Measurements from ENCODE around the gene PISD. TPM values are rescaled to one million over a fixed set of nuclear protein-coding genes. Genes with fewer than 3 reads are reported as not detected.

Gene PISD
- total RNA-seq, 1 donor = 37.3 TPM

DNA sequence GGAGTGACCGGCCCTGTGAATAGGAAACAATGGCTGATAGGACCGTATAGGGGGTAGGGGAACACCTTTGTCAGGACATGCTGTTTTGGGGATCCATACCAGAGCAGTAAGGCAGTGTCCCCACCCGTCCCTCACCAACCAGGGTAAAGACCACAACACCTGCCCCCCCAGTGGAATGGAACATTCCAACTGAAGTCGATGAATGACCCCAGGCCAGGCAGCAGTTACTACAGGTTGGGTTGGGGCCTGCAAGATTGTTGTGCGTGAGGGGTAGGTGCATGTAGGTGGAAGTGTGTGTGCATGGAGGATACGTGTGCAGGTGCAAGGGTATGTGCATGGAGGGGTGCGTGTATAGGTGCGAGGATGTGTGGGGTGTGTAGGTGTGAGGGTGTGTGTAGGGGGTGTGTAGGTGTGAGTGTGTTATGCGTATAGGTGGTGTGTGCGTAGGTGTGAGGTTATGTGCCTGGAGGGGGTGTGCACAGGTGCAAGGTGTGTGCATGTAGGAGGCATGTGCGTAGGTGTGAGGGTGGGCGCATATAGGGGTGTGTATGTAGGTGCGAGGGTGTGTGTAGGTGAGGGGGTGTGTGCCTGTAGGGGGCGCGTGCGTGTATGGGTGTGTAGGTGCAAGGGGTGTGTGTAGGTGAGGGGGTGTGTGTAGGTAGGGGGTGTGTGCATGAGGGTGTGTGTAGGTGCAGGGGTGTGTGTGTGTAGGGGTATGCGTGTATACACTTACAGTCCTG, 32.9 kb downstream of the PISD start:
- H3K27me3 ChIP-seq (ENCODE audit: insufficient read depth, low read length) = no peaks in the 10 kb centered on the region
- H4K20me1 ChIP-seq (ENCODE audit: insufficient read depth, low read length) = peaks cover 57% of the 10 kb centered on the region
- peak overlapping the region; percentile 90 for H3K4me3 ChIP-seq (ENCODE audit: insufficient read depth, low read length)
- H3K9me3 ChIP-seq (ENCODE audit: low read depth, low read length) = no peaks in the 10 kb centered on the region
- H3K27ac ChIP-seq (ENCODE audit: low read depth, low read length) = no peak overlapping the region
- DNase-seq (ENCODE audit: insufficient read length, low spot score, missing footprints) = peak; percentile 69
- peaks cover 20% of the 10 kb centered on the region for H3K4me1 ChIP-seq (ENCODE audit: insufficient read depth, low read length)
- H3K79me2 ChIP-seq (ENCODE audit: insufficient read depth, low read length) = peaks cover 97% of the 10 kb centered on the region
- peaks cover 11% of the 10 kb centered on the region for H3K36me3 ChIP-seq (ENCODE audit: insufficient read depth, low read length)
- no peak overlapping the region for H2AFZ ChIP-seq (ENCODE audit: low read length)
- no peak for TF ChIP-seq CTCF (IDR thresholded peaks at IDR 0.05; ENCODE audit: extremely low read depth, low read depth, low read length)
- peak overlapping the region; percentile 88 for H3K4me2 ChIP-seq (ENCODE audit: insufficient read depth, low read length)

GRCh38 chr22:31628362-31628761, 33.7 kb downstream of the PISD start:
- Histone ChIP-seq H3K27me3 (ENCODE audit: insufficient read depth, low read length) (no peaks in the 10 kb centered on the region), H3K79me2 (ENCODE audit: insufficient read depth, low read length) (peaks cover 98% of the 10 kb centered on the region), H3K27ac (ENCODE audit: low read depth, low read length) (no peak overlapping the region), H3K4me1 (ENCODE audit: insufficient read depth, low read length) (peaks cover 20% of the 10 kb centered on the region), H2AFZ (ENCODE audit: low read length) (no peak overlapping the region), H3K4me3 (ENCODE audit: insufficient read depth, low read length) (no peak overlapping the region), H4K20me1 (ENCODE audit: insufficient read depth, low read length) (peaks cover 58% of the 10 kb centered on the region), H3K9me3 (ENCODE audit: low read depth, low read length) (no peaks in the 10 kb centered on the region), H3K4me2 (ENCODE audit: insufficient read depth, low read length) (no peak overlapping the region), H3K36me3 (ENCODE audit: insufficient read depth, low read length) (peaks cover 11% of the 10 kb centered on the region)
- DNase-seq (ENCODE audit: insufficient read length, low spot score, missing footprints) = no peak
- no peak for TF ChIP-seq CTCF (IDR thresholded peaks at IDR 0.05; ENCODE audit: extremely low read depth, low read depth, low read length)

DNA sequence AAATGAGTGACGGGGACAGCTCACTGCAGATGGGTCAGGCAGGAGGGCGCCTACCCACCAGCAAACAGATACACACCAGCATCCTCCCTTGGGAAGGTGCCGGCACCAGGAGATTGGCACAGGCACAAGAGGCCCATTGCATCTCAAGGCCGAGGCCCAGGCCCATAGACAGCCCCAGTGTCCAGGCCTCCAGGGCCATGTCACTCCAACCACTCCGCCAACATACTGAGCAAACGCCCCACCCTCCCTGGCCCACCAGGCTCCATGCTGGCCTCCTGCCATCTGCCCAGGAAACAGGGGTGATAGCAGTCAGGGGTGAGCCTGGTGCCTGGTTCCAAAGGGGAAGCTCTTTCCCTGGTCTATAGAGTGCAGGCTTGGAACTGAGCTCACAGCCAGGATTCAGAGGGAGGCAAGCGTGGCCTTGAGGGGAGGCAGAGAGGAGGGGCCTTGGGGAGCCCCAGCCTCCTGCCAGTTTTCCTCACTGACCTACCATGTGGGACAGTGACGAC, 34.7 kb downstream of the PISD start:
- H3K36me3 ChIP-seq (ENCODE audit: insufficient read depth, low read length) = peaks cover 11% of the 10 kb centered on the region
- no peak for TF ChIP-seq CTCF (IDR thresholded peaks at IDR 0.05; ENCODE audit: extremely low read depth, low read depth, low read length)
- no peak overlapping the region for H2AFZ ChIP-seq (ENCODE audit: low read length)
- H3K27me3 ChIP-seq (ENCODE audit: insufficient read depth, low read length) = no peaks in the 10 kb centered on the region
- H3K4me2 ChIP-seq (ENCODE audit: insufficient read depth, low read length) = no peak overlapping the region
- H3K27ac ChIP-seq (ENCODE audit: low read depth, low read length) = no peak overlapping the region
- H3K4me1 ChIP-seq (ENCODE audit: insufficient read depth, low read length) = peaks cover 20% of the 10 kb centered on the region
- H3K4me3 ChIP-seq (ENCODE audit: insufficient read depth, low read length) = no peak overlapping the region
- DNase-seq (ENCODE audit: insufficient read length, low spot score, missing footprints) = peak; percentile 46
- H3K79me2 ChIP-seq (ENCODE audit: insufficient read depth, low read length) = peaks cover 98% of the 10 kb centered on the region
- H4K20me1 ChIP-seq (ENCODE audit: insufficient read depth, low read length) = peaks cover 67% of the 10 kb centered on the region
- H3K9me3 ChIP-seq (ENCODE audit: low read depth, low read length) = no peaks in the 10 kb centered on the region

DNA sequence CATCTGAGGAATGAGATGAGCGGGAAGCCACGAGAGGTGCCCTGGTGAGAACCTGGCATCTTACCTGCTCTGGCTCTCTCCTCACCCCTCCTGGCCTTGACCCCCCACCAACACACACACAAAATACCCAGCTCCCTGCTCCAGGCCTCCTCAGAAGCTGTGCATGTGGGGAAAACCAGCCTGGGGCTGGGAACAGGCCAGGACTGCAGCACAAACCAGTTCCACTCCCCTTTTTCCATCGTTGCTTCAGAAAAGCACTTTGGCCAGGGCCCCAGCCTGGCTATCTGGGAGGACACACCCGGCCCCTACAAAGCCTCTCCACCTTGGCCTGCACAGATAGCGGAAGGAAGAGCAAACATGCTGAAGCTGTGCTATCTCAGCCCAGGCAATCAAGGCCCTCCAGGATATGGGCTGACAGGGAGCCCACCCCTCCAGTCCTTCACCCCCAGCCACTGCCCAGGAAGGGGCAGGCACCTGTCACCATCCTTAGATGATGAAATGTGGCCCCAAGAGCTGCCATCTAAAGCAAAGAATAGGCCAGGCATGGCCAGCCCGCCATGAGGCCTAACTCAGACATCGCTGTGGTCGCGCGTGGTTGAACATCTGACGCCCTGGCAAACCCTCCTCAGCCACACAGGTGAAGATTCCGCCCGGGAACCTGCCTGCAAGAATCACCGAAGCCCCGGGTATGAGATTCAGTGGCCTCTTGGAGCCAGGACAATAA, 35.4 kb downstream of the PISD start:
- Histone ChIP-seq H3K4me2 (ENCODE audit: insufficient read depth, low read length) (no peak overlapping the region), H3K36me3 (ENCODE audit: insufficient read depth, low read length) (peaks cover 18% of the 10 kb centered on the region), H4K20me1 (ENCODE audit: insufficient read depth, low read length) (peaks cover 71% of the 10 kb centered on the region), H3K79me2 (ENCODE audit: insufficient read depth, low read length) (peaks cover 98% of the 10 kb centered on the region), H3K27ac (ENCODE audit: low read depth, low read length) (no peak overlapping the region), H3K27me3 (ENCODE audit: insufficient read depth, low read length) (no peaks in the 10 kb centered on the region), H3K9me3 (ENCODE audit: low read depth, low read length) (no peaks in the 10 kb centered on the region), H3K4me3 (ENCODE audit: insufficient read depth, low read length) (no peak overlapping the region), H2AFZ (ENCODE audit: low read length) (no peak overlapping the region), H3K4me1 (ENCODE audit: insufficient read depth, low read length) (peaks cover 20% of the 10 kb centered on the region)
- TF ChIP-seq CTCF (IDR thresholded peaks at IDR 0.05; ENCODE audit: extremely low read depth, low read depth, low read length) = no peak
- DNase-seq (ENCODE audit: insufficient read length, low spot score, missing footprints) = peak; percentile 67

Measured in osteoblast (primary cell).